Measurements from ENCODE around the gene OPHN1. TPM values are rescaled to one million over a fixed set of nuclear protein-coding genes. Genes with fewer than 3 reads are reported as not detected.
A peak's percentile ranks its signal among the peaks of the same experiment; 100 is the strongest.

The OPHN1 gene, protein sequence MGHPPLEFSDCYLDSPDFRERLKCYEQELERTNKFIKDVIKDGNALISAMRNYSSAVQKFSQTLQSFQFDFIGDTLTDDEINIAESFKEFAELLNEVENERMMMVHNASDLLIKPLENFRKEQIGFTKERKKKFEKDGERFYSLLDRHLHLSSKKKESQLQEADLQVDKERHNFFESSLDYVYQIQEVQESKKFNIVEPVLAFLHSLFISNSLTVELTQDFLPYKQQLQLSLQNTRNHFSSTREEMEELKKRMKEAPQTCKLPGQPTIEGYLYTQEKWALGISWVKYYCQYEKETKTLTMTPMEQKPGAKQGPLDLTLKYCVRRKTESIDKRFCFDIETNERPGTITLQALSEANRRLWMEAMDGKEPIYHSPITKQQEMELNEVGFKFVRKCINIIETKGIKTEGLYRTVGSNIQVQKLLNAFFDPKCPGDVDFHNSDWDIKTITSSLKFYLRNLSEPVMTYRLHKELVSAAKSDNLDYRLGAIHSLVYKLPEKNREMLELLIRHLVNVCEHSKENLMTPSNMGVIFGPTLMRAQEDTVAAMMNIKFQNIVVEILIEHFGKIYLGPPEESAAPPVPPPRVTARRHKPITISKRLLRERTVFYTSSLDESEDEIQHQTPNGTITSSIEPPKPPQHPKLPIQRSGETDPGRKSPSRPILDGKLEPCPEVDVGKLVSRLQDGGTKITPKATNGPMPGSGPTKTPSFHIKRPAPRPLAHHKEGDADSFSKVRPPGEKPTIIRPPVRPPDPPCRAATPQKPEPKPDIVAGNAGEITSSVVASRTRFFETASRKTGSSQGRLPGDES
- total RNA-seq (2014; rRNA removed; shearing (Covaris generic)): 1.7 and 3.9 TPM in 2 replicates

DNA sequence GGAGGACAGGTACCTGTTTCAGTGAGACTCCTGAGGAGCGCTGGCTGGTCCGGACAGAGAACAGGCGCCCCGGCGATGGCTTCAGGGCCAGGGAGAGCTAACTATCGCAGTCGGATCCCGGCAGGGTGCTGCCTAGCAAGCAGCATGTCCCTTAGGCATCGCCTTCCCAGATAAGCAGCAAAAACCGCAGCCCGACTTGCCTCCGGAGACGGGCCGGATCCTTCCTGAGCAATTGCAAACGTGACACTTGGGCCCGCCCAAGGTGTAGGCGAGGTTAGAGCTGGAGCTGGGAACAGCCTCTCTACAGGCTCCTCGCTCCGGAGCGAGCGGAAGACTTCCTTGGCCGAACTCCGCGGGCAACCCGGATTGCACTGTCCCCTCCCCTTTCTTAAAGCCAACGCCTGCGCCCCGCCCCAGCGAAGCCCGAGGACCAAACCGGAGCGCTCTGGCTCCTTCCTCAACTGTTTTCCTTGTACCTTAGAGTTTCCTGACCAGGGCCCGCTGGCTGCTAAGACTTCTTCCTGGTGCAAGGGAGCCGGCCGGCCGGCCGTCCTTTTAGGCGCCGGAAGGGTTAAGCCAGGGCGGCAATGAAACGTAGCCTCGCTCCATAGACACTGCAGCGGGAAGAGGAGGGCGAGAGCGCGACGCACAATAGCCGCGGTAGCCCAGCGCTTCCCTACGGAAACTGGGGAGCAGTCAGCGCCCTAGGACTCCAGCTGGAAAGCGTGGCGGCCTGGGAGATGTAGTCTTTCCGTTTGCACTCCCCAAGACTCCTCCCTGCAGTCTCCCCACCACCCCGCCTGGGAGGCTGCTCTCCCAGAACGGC is at the start of gene OPHN1:
Gene OPHN1 (minus strand): TSS at position 341 of the 826 bp plus-strand sequence. CDS start 475 bp downstream, outside the sequence.
- peak; percentile 89 for DNase-seq (ENCODE audit: low spot score)
- in situ Hi-C loops (cut with HindIII; ENCODE audit: low sequenced_read_pairs): no loop called here

DNA sequence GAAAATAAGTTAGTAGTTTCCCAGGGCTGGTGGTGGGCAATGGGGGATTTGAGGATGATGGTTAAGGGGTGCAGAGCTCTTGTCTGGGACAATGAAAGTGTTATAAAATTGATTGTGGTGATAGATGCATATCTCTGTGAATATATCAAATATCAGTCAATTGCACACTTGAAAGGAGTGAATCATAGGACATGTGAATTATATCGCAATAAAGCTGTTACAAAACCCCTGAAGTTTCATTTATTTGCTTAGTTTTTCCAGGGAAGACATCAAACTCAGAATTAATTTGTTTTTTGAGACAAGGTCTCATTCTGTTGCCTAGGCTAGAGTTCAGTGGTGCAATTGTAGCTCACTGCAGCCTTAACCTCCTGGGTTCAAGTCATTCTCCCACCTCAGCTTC is 47.7 kb upstream of the OPHN1 start:
- in situ Hi-C loops (cut with HindIII; ENCODE audit: low sequenced_read_pairs): no loop called here
- no peak for DNase-seq (ENCODE audit: low spot score)

DNA sequence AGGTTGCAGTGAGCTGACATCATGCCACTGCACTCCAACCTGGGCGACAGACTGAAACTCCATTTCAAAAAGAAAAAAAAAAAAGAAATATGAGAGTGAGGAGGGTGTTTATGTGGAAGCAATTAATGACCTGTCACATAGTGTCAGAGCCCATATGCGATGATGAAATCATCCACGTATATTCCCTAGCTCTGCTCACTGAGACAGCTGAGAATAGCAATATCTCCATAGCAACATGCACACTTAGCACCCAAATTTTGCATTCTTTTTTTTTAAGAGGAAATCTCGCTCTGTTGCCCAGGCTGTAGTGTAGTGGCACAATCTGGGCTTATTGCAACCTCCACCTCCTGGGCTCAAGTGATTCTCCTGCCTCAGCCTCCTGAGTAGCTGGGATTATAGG is 31.5 kb upstream of the OPHN1 start:
- in situ Hi-C loops (cut with HindIII; ENCODE audit: low sequenced_read_pairs): no loop called here
- DNase-seq (ENCODE audit: low spot score): no peak

DNA sequence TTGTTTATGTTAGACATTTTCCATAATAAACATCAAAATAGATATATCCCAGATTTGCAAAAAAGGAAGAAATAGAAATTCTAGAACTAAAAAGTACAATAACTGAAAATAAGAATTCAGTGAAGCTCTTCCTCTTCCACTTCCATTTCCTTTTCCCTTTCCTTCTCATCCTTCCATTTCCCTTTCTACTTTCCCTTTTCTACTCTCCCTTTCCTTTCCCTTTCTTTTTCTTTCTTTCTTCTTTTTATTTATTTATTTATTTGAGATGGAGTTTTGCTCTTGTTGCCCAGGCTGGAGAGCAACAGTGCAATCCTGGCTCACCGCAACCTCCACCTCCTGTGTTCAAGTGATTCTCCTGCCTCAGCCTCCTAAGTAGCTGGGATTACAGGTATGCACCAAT is 30.6 kb upstream of the OPHN1 start:
- no peak for DNase-seq (ENCODE audit: low spot score)
- in situ Hi-C loops (cut with HindIII; ENCODE audit: low sequenced_read_pairs): no loop called here

DNA sequence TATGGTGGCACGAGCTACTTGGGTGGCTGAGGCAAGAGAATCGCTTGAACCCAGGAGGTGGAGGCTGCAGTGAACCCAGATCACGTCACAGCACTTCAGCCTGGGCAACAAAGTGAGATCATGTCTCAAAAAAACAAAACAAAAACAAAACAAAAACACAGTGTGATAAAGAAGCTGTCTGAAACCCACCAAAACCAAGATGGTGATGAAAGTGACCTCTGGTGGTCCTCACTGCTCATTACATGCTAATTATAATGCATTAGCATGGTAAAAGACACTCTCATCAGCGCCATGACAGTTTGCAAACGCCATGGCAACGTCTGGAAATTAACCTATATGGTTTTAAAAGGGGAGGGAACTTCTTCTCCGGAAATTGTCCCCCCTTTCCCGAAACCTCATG is 29.4 kb upstream of the OPHN1 start:
- in situ Hi-C loops (cut with HindIII; ENCODE audit: low sequenced_read_pairs): no loop called here
- peak; percentile 59 for DNase-seq (ENCODE audit: low spot score)

DNA sequence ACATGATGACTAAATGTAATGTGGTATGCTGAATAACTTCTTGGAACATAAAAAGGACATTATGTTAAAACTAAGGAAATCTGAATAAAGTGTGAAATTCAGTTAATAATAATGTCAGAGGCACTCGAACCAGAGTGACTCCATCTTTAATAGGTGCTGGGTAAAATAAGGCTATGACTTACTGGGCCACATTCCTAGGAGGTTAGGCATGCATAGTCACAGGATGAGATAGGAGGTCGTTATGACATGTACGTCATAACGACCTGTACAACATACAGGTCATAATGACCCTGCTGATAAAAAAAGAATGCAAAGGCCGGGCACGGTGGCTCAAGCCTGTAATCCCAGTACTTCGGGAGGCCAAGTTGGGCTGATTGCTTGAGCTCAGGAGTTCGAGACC is 28.9 kb upstream of the OPHN1 start:
- in situ Hi-C loops (cut with HindIII; ENCODE audit: low sequenced_read_pairs): no loop called here
- no peak for DNase-seq (ENCODE audit: low spot score)

DNA sequence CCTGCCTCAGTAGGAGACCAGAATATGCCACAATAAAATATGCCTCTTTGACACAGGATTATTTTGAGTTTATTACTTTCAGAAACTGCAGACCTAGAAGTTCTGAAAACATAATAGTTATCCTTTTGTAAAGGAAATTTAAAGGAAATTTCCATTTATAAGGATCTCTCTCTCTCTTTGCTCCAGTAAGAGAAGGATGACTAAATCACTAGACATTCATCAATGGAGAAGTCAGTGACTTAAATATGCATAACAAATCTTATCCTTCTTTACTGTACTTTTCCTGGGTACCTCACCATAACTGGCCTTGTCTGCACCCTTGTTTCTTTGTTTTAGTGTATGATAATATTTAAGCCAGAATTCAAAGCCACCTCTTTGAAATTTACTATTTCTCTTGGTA is 28.3 kb upstream of the OPHN1 start:
- in situ Hi-C loops (cut with HindIII; ENCODE audit: low sequenced_read_pairs): no loop called here
- DNase-seq (ENCODE audit: low spot score): no peak

DNA sequence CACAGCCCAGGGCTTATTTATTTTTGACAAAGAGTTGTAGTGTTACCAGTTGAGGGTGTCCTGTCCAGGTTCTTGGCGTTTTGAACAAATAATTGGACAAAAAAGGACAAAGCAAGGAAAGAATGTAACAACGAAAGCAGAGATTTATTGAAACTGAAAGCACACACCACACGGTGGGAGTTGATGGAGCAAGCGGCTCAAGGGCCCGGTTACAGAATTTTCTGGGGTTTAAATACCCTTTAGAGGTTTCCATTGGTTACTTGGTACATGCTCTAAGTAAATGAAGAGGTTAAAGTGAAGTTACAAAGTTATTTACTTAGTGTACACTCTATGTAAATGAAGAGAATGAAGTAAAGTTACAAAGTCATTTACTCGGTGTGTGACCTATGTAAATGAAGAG is 27.8 kb upstream of the OPHN1 start:
- no peak for DNase-seq (ENCODE audit: low spot score)
- in situ Hi-C loops (cut with HindIII; ENCODE audit: low sequenced_read_pairs): no loop called here

DNA sequence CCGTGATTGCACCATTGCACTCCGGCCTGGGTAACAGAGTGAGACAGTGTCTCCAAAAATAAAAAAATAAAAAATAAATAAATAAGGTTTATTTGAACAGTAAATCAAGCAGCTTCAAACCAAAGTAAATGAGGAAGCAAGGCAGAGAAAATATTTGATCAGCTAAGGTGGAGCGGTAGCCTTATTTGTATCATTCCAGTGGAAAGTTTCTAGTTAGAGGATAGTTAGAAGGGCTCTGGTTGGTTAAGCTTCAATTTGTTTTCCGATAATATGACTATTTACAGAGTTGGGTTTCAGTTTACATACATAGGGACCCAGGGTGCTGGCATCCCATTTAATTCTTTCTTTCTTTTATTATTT is 21.8 kb upstream of the OPHN1 start:
- in situ Hi-C loops (cut with HindIII; ENCODE audit: low sequenced_read_pairs): no loop called here
- no peak for DNase-seq (ENCODE audit: low spot score)

DNA sequence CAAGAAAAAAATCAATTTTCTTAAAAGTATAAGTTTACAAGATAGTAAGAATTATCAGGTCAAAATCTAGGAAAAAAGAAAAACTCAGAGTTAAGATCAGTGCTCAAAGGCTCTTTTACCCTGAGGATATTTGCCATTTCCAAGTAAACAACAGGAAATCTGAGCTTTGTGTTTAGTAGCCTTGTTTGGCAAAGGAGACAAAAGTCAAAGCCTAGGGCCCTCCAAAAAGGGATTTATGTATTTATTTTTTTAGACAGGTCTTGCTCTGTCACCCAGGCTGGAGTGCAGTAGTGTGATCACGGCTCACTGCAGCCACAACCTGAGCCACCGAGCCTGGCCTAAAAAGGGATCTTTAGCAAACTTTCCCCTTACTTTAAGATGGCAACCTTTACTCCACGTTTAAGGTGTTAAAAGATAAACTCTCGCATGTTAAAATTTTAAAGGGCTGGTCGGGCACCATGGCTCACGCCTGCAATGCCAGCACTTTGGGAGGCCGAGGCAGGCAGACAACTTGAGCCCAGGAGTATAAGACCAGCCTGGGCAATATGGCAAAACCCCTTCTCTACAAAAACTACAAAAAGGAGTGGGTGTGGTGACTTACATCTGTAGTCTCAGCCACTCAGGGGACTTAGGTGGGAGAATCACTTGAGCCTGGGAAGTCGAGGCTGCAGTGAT is 21.3 kb upstream of the OPHN1 start:
- in situ Hi-C loops (cut with HindIII; ENCODE audit: low sequenced_read_pairs): no loop called here
- DNase-seq (ENCODE audit: low spot score): no peak

DNA sequence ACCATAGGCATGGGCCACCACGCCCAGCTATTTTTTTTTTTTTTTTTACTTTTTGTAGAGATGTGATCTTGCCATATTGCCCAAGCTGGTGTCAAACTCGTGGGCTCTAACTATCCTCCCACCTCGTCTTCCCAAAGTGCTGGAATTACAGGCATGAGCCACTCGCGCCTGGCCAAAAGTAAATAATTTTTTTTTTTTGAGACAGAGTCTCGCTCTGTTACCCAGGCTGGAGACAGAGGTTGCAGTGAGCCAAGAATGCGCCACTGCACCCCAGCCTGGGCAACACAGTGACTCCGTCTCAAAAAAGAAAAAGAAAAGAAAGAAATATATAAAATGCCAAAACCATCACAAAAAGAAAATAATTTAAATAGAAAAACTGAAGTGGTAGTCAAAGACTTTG is 18.4 kb upstream of the OPHN1 start:
- DNase-seq (ENCODE audit: low spot score): no peak
- in situ Hi-C loops (cut with HindIII; ENCODE audit: low sequenced_read_pairs): no loop called here

DNA sequence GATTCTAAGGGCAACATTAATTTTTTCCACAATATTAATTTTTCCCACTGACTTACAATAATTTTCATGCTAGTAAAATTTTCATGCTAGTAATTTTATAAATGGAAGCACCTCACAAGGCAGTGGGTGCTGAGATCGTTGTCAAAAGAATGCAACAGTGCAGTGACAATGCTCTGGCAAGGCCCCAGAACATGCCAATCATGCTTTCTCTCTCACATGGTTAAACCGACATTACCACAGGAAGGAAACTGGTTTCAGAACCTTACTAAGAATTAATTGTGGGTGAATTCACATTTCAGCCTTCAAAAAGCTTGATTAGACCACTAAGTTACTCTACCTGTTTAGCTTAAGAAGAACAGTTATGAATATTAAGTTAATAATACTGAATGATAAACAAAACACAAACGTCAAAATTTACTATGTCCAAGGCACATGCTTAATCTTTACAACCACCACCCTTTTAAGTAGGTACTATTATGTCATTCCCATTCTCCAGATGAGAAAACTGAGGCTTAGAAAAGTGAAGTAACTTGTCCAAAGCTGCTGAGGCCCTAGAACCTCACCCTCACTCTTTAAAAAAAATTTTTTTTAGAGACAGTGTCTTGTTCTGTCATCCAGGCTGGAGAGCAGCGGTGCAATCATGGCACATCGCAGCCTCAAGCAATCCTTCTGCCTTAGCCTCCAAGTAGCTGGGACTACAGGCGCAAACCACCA is 10.0 kb upstream of the OPHN1 start:
- no peak for DNase-seq (ENCODE audit: low spot score)

DNA sequence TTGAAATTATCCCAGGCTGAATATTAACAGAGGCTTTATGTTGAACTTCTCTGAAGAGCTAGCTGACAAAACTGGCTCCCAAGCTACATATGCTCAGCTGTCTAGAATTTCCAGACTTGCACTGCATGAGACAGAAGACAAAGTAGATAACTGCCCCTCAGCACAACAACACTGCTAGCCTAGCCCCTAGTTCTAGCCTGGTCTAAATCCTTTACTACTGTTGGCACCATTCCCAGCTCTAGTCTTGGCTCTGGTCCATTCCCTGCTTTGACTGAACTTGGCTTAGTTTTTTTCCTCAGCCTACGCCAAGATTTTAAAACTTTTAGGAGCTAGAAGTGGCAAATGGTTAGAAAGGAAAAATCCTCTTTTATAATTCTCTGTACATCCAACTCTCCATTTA is 7.6 kb upstream of the OPHN1 start:
- in situ Hi-C loops (cut with HindIII; ENCODE audit: low sequenced_read_pairs): no loop called here
- DNase-seq (ENCODE audit: low spot score): peak; percentile 9

More for the DNA sequence above, 10.0 kb upstream of the OPHN1 start:
- in situ Hi-C loops (cut with HindIII; ENCODE audit: low sequenced_read_pairs): no loop called here

DNA sequence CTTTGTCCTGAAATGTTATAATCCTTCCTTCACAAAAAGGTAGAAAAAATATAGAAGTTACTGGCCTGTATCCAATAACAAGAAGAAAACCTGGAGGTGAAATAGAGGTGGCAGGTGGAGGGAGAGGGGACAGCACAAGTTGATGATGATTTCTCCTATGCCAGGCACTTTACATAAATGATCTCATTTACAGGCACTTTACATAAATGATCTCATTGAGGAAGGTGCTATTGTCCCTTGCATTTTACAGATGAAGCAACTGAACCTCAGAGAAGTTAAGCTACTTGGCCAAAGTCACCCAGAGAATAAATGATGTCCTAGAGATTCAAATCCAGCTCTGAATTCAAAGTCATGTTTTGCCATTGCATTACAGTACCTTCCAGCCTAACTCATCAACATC is 7.1 kb upstream of the OPHN1 start:
- DNase-seq (ENCODE audit: low spot score): no peak
- in situ Hi-C loops (cut with HindIII; ENCODE audit: low sequenced_read_pairs): no loop called here

DNA sequence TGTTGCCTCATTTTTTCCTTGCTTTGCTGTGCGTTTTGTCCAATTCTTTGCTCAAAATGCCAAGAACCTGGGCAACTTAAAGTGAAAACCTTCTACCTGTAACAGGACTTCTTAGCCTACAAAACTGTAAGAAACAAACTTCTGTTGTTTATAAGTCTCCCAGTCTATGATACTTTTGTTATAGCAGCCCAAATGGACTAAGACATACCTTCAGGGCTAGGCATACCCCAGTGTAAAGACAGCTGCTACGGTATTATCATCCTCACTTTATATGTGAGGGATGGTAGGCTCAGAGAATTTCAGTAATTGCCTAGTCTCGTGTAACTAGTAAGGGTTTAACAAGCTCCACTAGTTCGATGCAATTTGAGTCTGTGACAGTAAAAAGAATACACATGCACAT is 6.0 kb upstream of the OPHN1 start:
- DNase-seq (ENCODE audit: low spot score): no peak
- in situ Hi-C loops (cut with HindIII; ENCODE audit: low sequenced_read_pairs): no loop called here

DNA sequence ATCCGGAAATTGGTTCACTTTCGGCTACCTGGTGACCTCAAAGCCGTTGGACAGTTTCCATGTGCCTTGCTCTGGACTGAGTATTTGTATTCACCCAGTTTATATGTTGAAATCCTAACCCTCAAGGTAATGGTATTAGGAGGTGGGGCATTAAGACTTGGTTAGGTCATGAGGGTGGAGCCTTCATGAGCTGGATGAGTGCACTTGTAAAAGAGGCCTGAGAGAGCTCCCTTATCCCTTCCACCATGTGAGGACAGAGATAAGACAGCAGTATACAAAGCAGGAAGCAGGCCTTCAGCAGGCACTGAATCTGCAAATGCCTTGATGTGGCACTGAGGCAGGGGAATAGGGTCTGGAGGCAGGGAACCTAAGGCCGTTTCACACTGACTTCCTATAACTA is 5.3 kb upstream of the OPHN1 start:
- no peak for DNase-seq (ENCODE audit: low spot score)
- in situ Hi-C loops (cut with HindIII; ENCODE audit: low sequenced_read_pairs): no loop called here

DNA sequence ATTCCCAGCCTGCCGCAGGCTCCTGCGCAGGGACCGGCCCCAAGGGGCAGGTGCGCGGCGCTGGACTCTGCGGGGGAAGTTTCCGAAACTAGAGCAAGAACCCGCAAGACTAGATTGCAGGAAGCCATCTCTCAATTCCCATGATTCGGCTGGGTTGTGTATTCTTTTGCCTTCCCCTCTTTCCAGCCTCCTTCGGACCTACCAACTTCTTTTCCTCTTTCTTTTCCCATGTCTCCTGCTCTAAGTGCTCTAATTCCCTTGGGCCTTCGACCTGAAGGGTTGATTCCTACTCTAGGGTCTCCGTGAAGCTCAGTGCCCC is 645 bp upstream of the OPHN1 start:
- no peak for DNase-seq (ENCODE audit: low spot score)
- in situ Hi-C loops (cut with HindIII; ENCODE audit: low sequenced_read_pairs): no loop called here

DNA sequence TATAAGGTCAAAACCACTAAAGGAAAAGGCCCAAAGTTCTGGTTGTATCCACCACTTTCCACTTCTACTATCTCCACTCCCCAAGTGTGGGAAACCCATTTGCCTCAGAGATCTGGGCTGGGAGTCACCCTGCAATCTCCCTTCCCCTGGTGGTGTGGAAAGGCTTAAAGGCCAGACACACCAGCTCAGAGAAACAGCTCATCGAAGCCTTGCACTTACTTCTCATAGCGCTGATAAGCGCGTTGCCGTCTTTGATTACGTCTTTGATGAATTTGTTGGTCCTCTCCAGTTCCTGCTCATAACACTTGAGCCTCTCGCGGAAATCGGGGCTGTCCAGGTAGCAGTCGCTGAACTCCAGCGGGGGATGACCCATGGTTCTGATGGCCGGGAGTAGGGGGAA is 647 bp downstream of the OPHN1 start:
- no peak for DNase-seq (ENCODE audit: low spot score)
- in situ Hi-C loops (cut with HindIII; ENCODE audit: low sequenced_read_pairs): no loop called here

DNA sequence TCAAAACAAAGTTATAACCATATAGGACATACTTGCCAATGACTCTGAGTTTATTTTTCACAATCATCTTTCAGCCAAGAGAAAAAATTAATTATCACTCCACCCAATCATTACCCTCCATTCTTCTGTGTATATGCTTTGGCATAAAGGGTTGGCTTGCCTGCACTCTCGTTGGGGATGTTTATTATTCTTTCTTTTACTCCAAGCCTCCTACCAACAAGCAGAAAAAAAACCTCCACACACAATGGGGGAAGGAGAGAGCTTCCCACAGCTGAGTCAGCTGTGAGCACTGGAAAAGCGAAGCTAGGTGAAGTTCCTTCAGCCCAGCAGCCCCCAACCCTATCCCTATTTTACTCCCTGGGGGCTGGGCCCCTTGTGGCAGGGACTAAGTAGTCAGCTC is 1.5 kb downstream of the OPHN1 start:
- in situ Hi-C loops (cut with HindIII; ENCODE audit: low sequenced_read_pairs): no loop called here
- DNase-seq (ENCODE audit: low spot score): no peak
